GM13976 (cell line): ENCODE data around the gene ADRA2B.

Experiments
- DNase-seq: peaks from one replicate; pipeline ENCODE4 v3.0.0; 2012; ENCODE audit warnings: low spot score
- in situ Hi-C: fragments of 300-500 bp; cut with MboI; formaldehyde crosslinking; loops from one replicate; pipeline ENCODE4 v1.12.0; 2022; ENCODE audit warnings: low sequenced_read_pairs, mixed read lengths, inconsistent platforms; ENCODE audit not compliant: unreplicated experiment
- TF ChIP-seq, protein P1 (sequence below): IDR thresholded peaks from 2 replicates; pipeline ENCODE4 v1.5.1; 2012; ENCODE audit warnings: borderline replicate concordance, mild to moderate bottlenecking; ENCODE audit not compliant: insufficient read depth; ENCODE audit errors: extremely low read depth, missing control alignments, control extremely low read depth

Gene ADRA2B

DNA sequence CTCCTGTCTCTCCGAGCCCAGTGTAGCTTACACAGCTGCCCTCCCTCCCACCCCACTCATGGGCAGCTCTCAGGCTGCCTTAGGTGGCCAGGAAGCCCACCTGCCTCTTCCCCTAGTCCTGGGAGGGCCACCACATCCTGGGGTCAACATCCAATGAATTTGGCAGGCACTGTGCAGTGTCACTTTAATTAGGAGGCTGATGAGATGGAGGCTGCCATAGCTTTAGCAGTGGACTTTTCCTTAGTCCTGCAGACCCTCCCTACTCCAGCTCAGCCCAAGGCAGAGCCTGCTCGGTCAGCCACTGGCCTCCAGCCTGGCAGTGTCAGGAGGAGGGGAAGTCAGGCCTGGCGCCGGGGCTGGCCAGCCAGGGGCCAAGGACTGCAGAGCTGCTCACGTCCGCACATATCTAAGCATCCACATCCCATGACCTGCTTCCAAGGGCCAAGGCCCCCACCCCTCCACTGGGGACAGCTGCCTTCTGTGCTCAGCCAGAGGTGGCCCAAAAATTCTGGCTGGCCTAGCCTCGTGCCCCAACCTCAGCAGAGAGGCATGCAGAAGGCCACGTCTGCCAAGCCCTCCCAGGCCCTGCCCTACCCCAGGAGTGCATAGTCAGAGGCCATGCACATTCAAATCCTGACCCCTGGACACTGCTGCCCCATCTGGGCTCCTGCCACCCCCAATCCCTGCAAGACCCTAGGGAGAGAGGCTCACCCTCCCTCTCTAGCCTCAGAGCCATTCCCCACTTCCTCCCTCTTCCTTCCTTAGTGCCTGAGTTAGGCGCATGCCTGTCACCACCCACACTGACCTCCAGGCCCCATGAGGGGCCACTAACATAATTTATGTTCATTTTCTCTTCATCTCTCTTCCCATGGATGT lies 33.1 kb downstream of the ADRA2B start:
- TF ChIP-seq, protein P1, sequence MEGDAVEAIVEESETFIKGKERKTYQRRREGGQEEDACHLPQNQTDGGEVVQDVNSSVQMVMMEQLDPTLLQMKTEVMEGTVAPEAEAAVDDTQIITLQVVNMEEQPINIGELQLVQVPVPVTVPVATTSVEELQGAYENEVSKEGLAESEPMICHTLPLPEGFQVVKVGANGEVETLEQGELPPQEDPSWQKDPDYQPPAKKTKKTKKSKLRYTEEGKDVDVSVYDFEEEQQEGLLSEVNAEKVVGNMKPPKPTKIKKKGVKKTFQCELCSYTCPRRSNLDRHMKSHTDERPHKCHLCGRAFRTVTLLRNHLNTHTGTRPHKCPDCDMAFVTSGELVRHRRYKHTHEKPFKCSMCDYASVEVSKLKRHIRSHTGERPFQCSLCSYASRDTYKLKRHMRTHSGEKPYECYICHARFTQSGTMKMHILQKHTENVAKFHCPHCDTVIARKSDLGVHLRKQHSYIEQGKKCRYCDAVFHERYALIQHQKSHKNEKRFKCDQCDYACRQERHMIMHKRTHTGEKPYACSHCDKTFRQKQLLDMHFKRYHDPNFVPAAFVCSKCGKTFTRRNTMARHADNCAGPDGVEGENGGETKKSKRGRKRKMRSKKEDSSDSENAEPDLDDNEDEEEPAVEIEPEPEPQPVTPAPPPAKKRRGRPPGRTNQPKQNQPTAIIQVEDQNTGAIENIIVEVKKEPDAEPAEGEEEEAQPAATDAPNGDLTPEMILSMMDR: no peak
- no peak for DNase-seq
- in situ Hi-C loops: no loop called here

DNA sequence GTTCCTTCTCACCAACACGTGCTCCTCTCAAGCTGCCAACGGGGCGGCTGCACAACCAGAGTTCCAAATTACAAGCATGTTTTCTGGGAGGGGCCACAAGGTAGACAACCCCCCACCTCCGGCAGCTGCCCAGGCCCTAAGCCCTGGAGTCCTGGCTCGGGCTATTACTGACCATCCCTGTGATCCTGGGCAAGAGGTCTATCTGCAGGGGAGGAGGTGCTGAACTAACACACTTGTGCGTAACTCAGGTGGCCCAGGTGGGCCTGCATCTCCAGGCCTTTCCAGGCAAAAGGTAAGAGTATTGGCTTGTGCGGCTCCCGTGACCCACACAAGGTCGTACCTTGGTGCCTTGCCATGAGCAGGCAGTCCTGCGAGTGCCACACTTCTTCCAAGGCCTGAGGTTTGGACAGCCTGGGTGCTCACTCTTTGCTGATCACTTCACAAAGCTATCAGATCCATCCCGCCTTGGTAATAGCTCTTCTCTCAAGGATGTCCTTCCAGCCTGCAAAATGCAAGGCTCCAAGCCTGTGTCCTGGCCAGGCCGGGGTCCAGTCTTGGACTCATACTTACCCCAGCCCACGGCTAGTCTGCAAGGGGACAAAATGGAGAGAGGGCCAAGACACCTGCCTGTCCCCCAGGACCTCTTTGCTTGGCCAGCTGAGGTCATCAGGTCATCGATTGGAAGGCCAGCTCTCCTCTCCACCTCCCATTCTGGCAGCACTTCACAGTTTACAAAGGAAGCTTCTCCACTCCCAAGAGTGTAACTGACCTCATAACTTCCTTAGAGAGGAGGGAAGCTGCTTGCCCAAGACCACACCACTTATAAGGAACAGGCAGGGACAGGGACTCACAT lies 33.9 kb downstream of the ADRA2B start:
- in situ Hi-C loops: no loop called here
- no peak for DNase-seq
- TF ChIP-seq, protein P1: no peak

DNA sequence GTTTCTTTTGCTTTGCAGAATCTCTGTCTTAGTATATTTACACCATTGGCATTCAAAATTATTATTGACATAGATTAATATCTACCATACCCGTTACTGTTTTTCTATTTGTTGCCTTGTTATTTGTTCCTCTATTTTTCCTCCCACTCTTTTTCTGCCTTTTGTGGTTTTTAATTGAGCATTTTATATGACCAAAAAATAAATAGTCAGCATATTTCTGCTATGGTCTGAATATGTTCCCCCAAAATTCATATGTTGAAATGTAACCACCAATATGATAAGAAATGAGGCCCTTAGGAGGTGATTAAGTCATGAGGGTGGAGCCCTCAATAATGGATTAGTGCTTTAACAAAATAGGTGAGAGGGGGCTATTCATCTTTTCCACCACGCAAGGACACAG lies 35.3 kb downstream of the ADRA2B start:
- TF ChIP-seq, protein P1: no peak
- in situ Hi-C loops: no loop called here
- no peak for DNase-seq

DNA sequence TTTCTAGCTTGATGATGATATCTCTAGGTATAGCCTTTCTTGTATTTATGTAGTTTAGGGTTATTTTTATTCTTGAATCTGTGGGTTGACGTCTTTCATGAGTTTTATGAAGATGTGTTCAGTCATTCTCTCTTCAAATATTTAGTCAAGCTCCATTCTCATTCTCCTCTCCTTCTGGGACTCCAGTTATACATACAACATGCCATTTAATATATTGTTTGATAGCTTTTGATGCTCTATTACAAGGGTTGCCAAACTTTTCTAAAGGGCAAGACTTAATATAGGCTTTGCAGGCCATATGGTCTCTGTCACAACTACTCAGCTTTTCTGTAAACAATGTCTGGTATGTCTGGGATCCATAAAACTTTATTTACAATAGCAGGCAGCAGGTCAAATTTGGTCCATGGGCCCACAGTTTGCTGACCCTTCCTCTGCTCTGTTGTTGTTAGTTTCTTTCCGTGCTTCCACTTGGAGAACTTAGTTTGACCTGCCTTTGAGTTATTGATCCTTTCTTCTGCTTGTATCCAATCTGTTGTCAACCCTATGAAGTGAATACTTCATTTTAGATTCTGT lies 41.1 kb downstream of the ADRA2B start:
- in situ Hi-C loops: no loop called here
- DNase-seq: no peak
- TF ChIP-seq, protein P1: no peak

DNA sequence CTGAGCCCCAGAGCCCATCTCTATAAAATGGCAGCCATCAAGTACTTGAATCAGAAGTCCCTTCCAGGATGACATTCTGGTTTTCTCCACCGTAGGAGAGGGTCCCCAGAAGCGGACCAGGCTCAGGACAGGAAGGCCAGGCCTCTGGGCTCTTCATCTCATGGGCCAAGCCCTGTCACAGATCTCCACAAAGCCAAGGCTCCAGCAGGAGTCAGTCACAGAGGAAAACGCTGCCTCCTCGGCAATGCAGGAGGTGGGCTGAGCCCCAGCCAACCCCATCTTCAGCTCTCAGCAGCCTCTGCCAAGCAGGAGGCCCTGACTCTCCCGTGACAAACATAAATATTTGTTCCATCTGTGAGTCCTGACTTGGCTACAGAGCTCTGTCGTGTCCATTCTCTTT lies 42.2 kb downstream of the ADRA2B start:
- TF ChIP-seq, protein P1: no peak
- in situ Hi-C loops: loop anchor here (25.0 kb wide), 1 partner anchor 1613 kb away; no protein-coding TSS in a partner anchor
- DNase-seq: no peak

DNA sequence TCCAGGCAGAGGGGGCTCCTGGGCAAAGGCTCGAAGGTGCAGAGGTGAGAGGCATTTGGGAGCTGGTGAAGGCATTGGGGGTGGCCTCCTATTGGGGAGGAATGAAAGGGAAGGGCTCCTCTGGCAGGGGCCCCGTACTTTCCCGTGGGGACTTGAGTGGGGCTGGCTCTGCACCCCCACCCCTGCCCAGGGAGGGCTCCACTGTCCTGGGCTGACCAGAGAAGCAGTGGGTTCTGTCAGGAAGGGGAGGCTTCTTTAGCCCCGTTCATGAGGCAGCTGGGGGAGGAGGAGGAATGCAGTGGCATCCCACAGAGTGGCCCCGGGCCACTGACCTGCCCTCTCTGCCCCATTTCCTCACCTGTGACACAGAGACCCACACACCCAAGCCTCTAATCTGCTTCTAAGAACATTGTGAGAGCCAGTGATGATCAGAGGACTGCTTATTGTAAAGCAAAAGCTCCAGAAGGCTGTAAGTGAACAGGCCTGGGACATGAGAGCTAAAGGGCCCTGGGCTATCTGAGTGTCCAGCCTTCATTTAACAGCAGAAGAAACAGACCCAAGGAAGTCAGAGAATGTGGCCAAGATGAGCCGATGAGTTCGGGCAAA lies 43.1 kb downstream of the ADRA2B start:
- TF ChIP-seq, protein P1: no peak
- no peak for DNase-seq
- in situ Hi-C loops: loop anchor here (25.0 kb wide), 1 partner anchor 1614 kb away; no protein-coding TSS in a partner anchor
